ENCODE results near the gene ECI1. TPM values are rescaled to one million over a fixed set of nuclear protein-coding genes. Genes with fewer than 3 reads are reported as not detected.

ECI1 gene
- polyA plus RNA-seq, 1 experiment = 63.9 TPM

GRCh38 chr16:2207872-2208271 lies 43.5 kb downstream of the ECI1 start:
- DNase-seq (ENCODE audit: low read depth) = no peak
- Histone ChIP-seq H3K36me3 (ENCODE audit: control insufficient read depth, insufficient read depth, low read length) (peaks cover 19% of the 10 kb centered on the region), H3K27me3 (ENCODE audit: control insufficient read depth, insufficient read depth, low read length) (no peaks in the 10 kb centered on the region), H3K4me3 (ENCODE audit: low read depth, low read length) (no peak overlapping the region)
- TF ChIP-seq CTCF (IDR thresholded peaks at IDR 0.05; ENCODE audit: insufficient read depth, low read depth, low read length) = no peak
- ChIA-PET CTCF (no interaction called here), POLR2A (no interaction called here)

- no peak for TF ChIP-seq CTCF (IDR thresholded peaks at IDR 0.05; ENCODE audit: insufficient read depth, low read depth, low read length)
- ChIA-PET POLR2A (interaction anchor here (1.4 kb wide), 1 partner anchor 7 kb away, joined by 4 read pairs; the partner anchor contains the start of gene PGP), CTCF (no interaction called here)
- H3K27me3 ChIP-seq (ENCODE audit: control insufficient read depth, insufficient read depth, low read length) = no peaks in the 10 kb centered on the region
- peaks cover 16% of the 10 kb centered on the region for H3K36me3 ChIP-seq (ENCODE audit: control insufficient read depth, insufficient read depth, low read length)
- no peak overlapping the region for H3K4me3 ChIP-seq (ENCODE audit: low read depth, low read length)
- DNase-seq (ENCODE audit: low read depth) = no peak
These were observed 44.5 kb downstream of the ECI1 start for GRCh38 chr16:2206780-2207433.

GRCh38 chr16:2206420-2206779 lies 45.0 kb downstream of the ECI1 start:
- no peak for DNase-seq (ENCODE audit: low read depth)
- POLR2A ChIA-PET = interaction anchor here (1.4 kb wide), 1 partner anchor 8 kb away, joined by 4 read pairs; the partner anchor contains the start of gene PGP
- peaks cover 16% of the 10 kb centered on the region for H3K36me3 ChIP-seq (ENCODE audit: control insufficient read depth, insufficient read depth, low read length)
- CTCF ChIA-PET = no interaction called here
- H3K27me3 ChIP-seq (ENCODE audit: control insufficient read depth, insufficient read depth, low read length) = no peaks in the 10 kb centered on the region
- H3K4me3 ChIP-seq (ENCODE audit: low read depth, low read length) = peak overlapping the region; percentile 96
- TF ChIP-seq CTCF (IDR thresholded peaks at IDR 0.05; ENCODE audit: insufficient read depth, low read depth, low read length) = no peak

GRCh38 chr16:2205967-2206313 lies 45.4 kb downstream of the ECI1 start:
- CTCF ChIA-PET = no interaction called here
- no peak for TF ChIP-seq CTCF (IDR thresholded peaks at IDR 0.05; ENCODE audit: insufficient read depth, low read depth, low read length)
- no peaks in the 10 kb centered on the region for H3K27me3 ChIP-seq (ENCODE audit: control insufficient read depth, insufficient read depth, low read length)
- H3K4me3 ChIP-seq (ENCODE audit: low read depth, low read length) = peak overlapping the region; percentile 96
- POLR2A ChIA-PET = interaction anchor here (1.4 kb wide), 1 partner anchor 8 kb away, joined by 4 read pairs; the partner anchor contains the start of gene PGP
- peaks cover 16% of the 10 kb centered on the region for H3K36me3 ChIP-seq (ENCODE audit: control insufficient read depth, insufficient read depth, low read length)
- no peak for DNase-seq (ENCODE audit: low read depth)

- 0 out of 2 replicates have a peak, but pooled peaks have one; percentile 2 for TF ChIP-seq CTCF (IDR thresholded peaks at IDR 0.05; ENCODE audit: insufficient read depth, low read depth, low read length)
- POLR2A ChIA-PET = interaction anchor here (1.4 kb wide), 1 partner anchor 9 kb away, joined by 4 read pairs; the partner anchor contains the start of gene PGP
- H3K4me3 ChIP-seq (ENCODE audit: low read depth, low read length) = peak within 1 kb of the TSS; percentile 96
- no peaks in the 10 kb centered on the region for H3K27me3 ChIP-seq (ENCODE audit: control insufficient read depth, insufficient read depth, low read length)
- peak; percentile 24 for DNase-seq (ENCODE audit: low read depth)
- CTCF ChIA-PET = no interaction called here
- peaks cover 16% of the 10 kb centered on the region for H3K36me3 ChIP-seq (ENCODE audit: control insufficient read depth, insufficient read depth, low read length)
These were observed 46.1 kb downstream of the ECI1 start, which contains the start of gene MLST8 for GRCh38 chr16:2205104-2205966. Gene MLST8, plus strand, starts transcription at chr16:2205454. Its CDS starts 632 bp downstream, at chr16:2206086.

Data from BJ (cell line).